Fibroblast of pulmonary artery (primary cell): ENCODE measurements around the gene ZNF213.

Experiments
- DNase-seq: peaks from one replicate; pipeline ENCODE4 v3.0.0-alpha.2; 2010; ENCODE audit warnings: low read depth
- H3K4me3 ChIP-seq: replicated peaks from 2 replicates; pipeline ENCODE4 v1.5.1; 2011; ENCODE audit warnings: low read depth, mild to moderate bottlenecking, control low read depth, low read length, moderate library complexity
- CTCF ChIP-seq: IDR thresholded peaks from 2 replicates; pipeline ENCODE4 v1.5.1; 2011; ENCODE audit warnings: mild to moderate bottlenecking, control low read depth, low read length, inconsistent platforms; ENCODE audit errors: missing control alignments

Gene ZNF213

GRCh38 chr16:3121851-3122467 lies 12.9 kb upstream of the ZNF213 start:
- H3K4me3 ChIP-seq: no peak overlapping the region
- DNase-seq: peak; percentile 73
- TF ChIP-seq CTCF: no peak

- no peak for TF ChIP-seq CTCF
- H3K4me3 ChIP-seq: no peak overlapping the region
- no peak for DNase-seq
Observed at GRCh38 chr16:3122926-3123570, 11.8 kb upstream of the ZNF213 start.

- H3K4me3 ChIP-seq: peak overlapping the region; percentile 78
- TF ChIP-seq CTCF: peak; percentile 12
- peak; percentile 93 for DNase-seq
Observed at GRCh38 chr16:3123986-3124886, 10.6 kb upstream of the ZNF213 start.

GRCh38 chr16:3127745-3128144 lies 7.1 kb upstream of the ZNF213 start:
- TF ChIP-seq CTCF: no peak
- H3K4me3 ChIP-seq: no peak overlapping the region
- no peak for DNase-seq

- DNase-seq: peak; percentile 92
- H3K4me3 ChIP-seq: peak overlapping the region; percentile 36
- peak; percentile 94 for TF ChIP-seq CTCF
Observed at GRCh38 chr16:3129137-3130131, 5.4 kb upstream of the ZNF213 start.

GRCh38 chr16:3131755-3132377 lies 3.0 kb upstream of the ZNF213 start:
- peak; percentile 44 for DNase-seq
- H3K4me3 ChIP-seq: no peak overlapping the region
- peak; percentile 63 for TF ChIP-seq CTCF
